SK-N-MC (cell line): ENCODE data around the gene PDE4D.

Experiments used
- EZH2 ChIP-seq: fragments of 200-600 bp; sonication (generic); IDR thresholded peaks from one replicate; pipeline ENCODE4 v1.6.1; 2017; ENCODE audit warnings: antibody characterized with exemption
- POLR2AphosphoS5 ChIP-seq: IDR thresholded peaks from 2 replicates; pipeline ENCODE4 v1.6.1; 2012; ENCODE audit warnings: mild to moderate bottlenecking, low read depth, low read length, borderline replicate concordance

DNA sequence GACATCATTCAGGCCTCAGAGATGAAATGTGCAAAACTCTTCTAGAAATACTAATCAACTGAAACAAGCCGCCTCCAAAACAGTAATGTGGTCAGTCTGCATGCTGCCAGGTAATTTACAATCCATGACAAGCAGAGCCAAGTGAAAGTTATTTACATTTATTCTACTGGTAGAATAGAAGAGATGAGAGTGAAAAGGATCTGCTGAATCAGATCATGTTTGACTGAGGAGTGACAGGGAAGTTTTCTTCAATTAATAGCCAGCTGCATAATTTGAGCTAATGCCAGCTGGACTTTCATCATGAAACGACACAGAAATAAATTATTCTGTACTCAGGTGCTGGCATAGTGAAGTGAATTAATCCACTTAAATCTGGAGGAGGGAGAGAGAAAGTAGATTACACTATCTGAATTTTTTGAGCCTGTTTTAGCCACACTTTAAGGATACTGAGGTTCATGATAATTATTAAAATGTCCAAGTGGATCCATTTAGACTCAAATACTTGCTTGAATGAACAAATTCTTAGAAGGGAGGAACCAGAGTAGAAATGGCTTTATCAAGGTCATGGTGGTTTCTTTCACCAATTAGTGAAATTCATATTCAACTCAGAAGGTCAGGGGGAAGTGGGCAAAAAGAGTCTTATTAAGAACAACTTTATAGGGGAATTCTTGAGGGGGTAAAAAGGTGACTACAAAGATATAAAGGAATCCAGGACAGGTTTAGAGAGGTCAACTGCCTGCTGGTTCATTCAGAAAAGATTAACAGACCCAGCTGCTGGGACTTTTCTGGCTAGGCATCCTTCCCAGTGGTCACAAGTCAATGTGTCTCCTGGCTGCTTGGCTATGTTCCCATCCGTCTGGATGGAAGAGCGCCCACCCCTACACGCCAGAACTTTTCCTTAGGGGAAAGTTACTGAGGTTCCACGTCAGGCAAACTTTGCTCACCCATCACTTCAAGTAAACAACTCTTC lies 350.4 kb downstream of the PDE4D start:
- no peak for TF ChIP-seq POLR2AphosphoS5
- no peak for TF ChIP-seq EZH2
